HPDE6-E6E7 (cell line): ENCODE data around the gene GPSM3.

Experiments
- DNase-seq: peaks from one replicate; pipeline ENCODE4 v3.0.0; 2011; ENCODE audit warnings: missing footprints; ENCODE audit errors: extremely low spot score

GPSM3 gene

GRCh38 chr6:32174416-32174815 lies 18.0 kb downstream of the GPSM3 start:
- DNase-seq, result no peak

DNA sequence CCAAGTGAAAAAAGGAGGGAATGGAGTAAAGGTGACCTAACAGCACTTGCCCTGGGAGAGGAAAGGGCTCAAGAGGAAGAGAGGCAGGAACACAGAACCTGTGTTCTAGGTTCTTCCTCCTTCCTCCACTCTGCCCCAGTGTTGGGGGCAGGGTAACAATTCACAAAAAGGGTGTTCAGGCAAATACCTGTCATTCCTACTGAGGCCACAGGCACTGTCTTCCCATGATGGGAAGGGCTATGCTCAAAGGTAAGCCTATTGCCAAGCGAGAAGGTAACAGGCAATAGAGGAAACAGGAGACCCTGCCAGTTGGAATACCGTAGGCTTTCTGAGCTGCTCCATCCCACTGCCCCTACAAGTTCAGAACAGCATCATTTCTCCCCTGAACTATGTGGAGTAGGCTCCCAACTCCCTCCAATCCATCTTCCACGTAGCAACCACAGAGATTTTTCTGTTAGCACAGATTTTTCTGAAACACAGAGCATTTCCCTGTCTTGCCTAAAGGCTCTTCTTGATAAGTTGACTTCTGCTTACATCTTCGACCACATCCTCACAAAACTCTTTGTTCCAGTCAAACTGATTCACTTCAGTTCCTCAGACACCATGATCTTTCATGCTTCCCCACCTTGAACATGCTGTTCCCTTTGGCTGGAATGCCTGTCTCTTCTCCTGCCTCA lies 19.3 kb downstream of the GPSM3 start:
- no peak for DNase-seq

DNA sequence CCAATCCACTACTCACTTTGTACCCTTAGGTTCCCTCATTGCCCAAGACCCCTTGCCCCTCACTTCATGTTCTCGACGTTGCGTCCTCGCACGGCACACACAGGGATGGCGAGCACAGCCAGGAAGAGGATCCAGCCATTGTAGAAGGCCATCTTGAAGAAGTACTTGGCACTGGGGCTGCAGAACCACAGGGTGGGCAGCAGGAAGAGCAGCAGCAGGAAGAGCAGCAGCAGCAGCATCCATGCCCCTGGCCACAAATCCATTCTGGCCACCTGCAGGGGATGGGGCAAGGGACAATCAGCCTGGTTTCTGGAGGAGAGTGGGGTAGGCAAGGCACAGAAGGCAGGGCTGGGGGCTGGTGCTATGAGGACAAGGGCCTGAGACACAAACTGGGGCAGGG lies 21.2 kb downstream of the GPSM3 start:
- no peak for DNase-seq

GRCh38 chr6:32170294-32170693 lies 22.1 kb downstream of the GPSM3 start:
- DNase-seq, result no peak

DNA sequence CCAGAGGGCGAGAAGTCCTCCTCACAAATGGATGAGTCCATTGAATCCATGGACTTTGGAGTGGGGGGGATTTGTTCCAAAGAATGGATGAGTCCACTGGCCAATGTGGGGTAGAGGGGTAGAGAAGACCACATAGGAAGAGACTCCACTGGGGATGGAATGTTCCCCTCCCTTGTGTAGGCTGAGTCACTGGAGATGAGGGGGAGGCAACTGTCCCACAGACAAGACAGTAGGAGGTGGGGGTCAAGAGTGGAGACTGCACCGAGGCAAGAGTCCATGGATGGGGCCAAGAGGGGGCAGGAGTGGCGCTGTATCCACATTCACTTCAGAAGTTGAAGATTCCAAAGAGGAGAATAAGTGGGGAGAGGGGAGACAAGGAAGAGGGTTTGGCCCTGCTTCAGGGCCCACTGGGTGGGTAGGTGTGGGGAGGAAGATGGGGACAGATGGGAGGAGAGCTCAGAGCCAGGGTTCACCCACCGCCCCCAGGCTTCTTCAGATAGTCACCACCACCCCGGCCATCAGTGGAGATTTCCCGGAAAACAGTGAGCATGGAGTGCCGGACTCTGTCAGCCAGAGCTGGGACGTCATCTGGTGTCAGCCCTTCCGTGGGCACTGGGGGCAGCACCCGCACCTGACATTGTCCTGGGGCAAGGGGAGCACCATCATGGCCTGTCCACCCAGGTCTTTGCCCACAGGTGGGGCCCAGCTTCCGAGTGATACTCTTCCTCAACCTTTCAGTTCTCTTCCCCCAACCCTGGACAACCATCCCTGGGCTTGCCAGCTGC lies 23.4 kb downstream of the GPSM3 start:
- no peak for DNase-seq

GRCh38 chr6:32168350-32168749 lies 24.1 kb downstream of the GPSM3 start:
- DNase-seq, result no peak

- DNase-seq, result no peak
Measured at GRCh38 chr6:32167761-32168262, 24.6 kb downstream of the GPSM3 start.

- no peak for DNase-seq
Measured at GRCh38 chr6:32167154-32167760, 25.2 kb downstream of the GPSM3 start.

DNA sequence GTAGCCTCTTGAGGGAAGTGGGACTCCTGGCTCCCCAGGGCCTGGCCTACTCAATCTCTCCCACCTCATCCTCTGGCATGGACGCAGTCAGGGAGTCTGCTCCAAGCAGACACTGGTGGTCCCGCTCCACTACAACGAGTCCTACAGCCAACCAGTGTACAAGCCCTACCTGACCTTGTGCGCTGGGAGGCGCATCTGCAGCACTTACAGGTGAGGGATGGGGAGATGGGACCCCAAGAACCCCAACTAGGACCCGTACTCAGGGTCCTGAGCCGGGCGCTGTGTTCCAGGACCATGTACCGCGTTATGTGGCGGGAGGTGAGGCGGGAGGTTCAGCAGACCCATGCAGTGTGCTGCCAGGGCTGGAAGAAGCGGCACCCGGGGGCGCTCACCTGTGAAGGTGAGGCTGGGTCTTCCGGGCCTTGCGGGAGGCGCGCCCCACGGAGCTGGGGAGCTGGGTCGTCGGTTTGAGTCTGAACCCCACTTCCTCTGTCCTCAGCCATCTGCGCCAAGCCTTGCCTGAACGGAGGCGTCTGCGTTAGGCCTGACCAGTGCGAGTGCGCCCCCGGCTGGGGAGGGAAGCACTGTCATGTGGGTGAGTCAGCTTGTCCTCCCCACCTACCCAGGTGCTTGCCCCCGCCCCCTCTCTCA lies 25.9 kb downstream of the GPSM3 start:
- DNase-seq, result no peak

- DNase-seq, result no peak
Measured at GRCh38 chr6:32164295-32164694, 28.1 kb downstream of the GPSM3 start, which contains the start of gene EGFL8. Gene EGFL8 (plus strand): TSS chr6:32164595. CDS start chr6:32166166, 1,571 bp downstream.

- DNase-seq, result no peak
Measured at GRCh38 chr6:32163559-32164258, 28.7 kb downstream of the GPSM3 start.

GRCh38 chr6:32158052-32158451 lies 34.4 kb downstream of the GPSM3 start:
- DNase-seq, result no peak

DNA sequence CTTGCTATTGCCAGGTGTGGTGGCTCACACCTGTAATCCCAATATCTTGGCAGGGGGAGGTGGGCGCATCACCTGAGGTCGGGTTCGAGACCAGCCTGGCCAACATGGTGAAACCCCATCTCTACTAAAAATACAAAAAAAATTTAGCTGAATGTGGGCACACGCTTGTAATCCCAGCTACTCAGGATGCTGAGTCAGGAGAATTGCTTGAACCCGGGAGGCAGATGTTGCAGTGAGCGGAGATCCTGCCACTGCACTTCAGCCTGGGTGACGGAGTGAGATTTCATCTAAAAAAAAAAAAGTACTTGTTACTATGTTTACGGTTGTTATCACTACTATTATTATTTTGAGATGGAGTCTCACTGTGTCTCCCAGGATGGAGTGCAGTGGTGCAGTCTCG lies 35.6 kb downstream of the GPSM3 start:
- no peak for DNase-seq

DNA sequence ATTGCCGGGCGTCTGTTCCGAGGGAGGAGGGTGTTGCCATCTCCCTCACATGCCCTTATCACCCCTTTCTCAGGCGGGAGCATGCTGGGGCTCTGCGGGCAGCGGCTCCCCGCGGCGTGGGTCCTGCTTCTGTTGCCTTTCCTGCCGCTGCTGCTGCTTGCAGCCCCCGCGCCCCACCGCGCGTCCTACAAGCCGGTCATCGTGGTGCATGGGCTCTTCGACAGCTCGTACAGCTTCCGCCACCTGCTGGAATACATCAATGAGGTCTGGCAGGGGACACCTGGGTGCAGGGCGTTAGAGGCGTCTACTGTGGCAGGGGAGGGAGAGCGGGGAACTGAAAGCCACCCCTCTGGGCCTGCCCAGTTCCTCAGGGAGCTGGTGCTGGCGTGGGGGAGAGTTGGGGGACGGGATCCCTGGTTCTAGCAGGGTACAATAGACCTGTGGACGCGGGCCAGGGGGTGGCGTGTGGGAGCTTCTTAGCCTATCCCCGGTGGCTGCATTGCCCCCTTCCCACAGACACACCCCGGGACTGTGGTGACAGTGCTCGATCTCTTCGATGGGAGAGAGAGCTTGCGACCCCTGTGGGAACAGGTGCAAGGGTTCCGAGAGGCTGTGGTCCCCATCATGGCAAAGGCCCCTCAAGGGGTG lies 37.8 kb downstream of the GPSM3 start:
- DNase-seq, result peak; percentile 82

DNA sequence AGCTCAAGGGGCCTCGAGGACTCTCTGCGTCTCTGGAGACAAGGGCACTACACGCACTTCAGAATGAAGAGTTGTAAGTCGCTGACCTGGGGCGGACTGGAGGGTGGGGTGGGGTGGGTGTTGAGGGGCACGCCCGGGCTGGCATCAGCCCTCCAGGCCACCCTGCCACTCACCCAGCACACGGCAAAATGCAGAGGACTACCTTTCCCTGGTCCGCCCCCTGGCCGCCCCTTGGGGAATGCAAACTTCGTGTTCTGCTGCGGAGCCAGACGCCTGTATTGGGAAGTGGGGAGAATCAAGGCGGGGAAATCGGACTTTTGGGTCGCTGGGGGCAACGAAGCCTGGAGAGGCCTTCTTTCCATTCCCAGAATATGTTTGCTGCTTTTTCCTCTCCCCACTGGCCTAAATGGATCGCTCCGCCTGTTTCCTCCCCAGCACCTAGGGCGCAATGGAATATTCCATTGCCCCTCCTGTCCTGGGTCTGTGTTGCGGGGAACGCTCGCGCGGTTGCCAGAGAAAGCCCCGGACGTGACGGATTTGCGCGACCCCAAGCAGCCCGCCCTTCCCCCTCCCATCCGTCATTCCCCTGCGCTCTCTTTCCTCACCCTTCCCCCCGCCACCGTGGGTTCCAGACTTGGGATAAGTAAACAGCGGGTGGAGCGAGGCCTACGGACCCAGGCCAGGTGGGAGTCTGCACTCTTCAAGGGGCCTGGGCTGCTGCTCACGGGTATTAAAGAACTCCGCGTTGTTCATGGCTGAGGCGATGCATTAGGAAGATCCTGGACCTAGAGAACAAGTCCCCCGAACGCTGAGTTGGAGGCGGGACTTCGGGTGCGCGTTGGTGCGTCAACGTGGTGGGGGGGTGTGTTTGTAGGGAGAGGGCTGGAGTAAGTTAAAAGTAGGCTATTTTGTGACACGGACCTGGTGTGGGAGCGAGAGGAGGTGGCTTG lies 38.6 kb downstream of the GPSM3 start, which contains the start of gene PPT2:
PPT2 (plus strand) TSS at position 578 of the 950 bp plus-strand sequence. CDS start 454 bp downstream, outside the sequence.
- peak; percentile 67 for DNase-seq

- DNase-seq, result peak; percentile 40
Measured at GRCh38 chr6:32152769-32153563, 39.5 kb downstream of the GPSM3 start.

GRCh38 chr6:32151863-32152768 lies 40.3 kb downstream of the GPSM3 start, which contains the start of gene PRRT1:
Gene PRRT1 (minus strand): TSS chr6:32151939. CDS start chr6:32151827, 112 bp downstream.
- no peak for DNase-seq
